ENCODE results near the gene FAM83C.

FAM83C gene

GRCh38 chr20:35281506-35282101, 10.6 kb downstream of the FAM83C start:
- no peak for DNase-seq

GRCh38 chr20:35280523-35280922, 11.7 kb downstream of the FAM83C start:
- no peak for DNase-seq

- no peak for DNase-seq
Observed at GRCh38 chr20:35279533-35280174, 12.6 kb downstream of the FAM83C start.

- no peak for DNase-seq
Observed at GRCh38 chr20:35279040-35279439, 13.2 kb downstream of the FAM83C start.

- DNase-seq, result peak; percentile 93
Observed at GRCh38 chr20:35277531-35278395, 14.5 kb downstream of the FAM83C start, which contains the start of gene MMP24OS. Gene MMP24OS, minus strand, starts transcription at chr20:35278122. Its CDS starts 193 bp downstream, at chr20:35277929.

GRCh38 chr20:35277127-35277526, 15.1 kb downstream of the FAM83C start:
- DNase-seq, result no peak

GRCh38 chr20:35276408-35276807, 15.8 kb downstream of the FAM83C start:
- peak; percentile 20 for DNase-seq

GRCh38 chr20:35275741-35276251, 16.4 kb downstream of the FAM83C start:
- no peak for DNase-seq

- no peak for DNase-seq
Observed at GRCh38 chr20:35274172-35275092, 17.8 kb downstream of the FAM83C start.

GRCh38 chr20:35273449-35274171, 18.6 kb downstream of the FAM83C start:
- DNase-seq, result no peak

GRCh38 chr20:35271904-35272303, 20.3 kb downstream of the FAM83C start:
- DNase-seq, result no peak

GRCh38 chr20:35271073-35271882, 20.9 kb downstream of the FAM83C start:
- DNase-seq, result no peak

GRCh38 chr20:35270021-35270902, 22.0 kb downstream of the FAM83C start:
- no peak for DNase-seq

GRCh38 chr20:35269055-35269781, 23.0 kb downstream of the FAM83C start:
- DNase-seq, result peak; percentile 68

GRCh38 chr20:35267092-35267491, 25.1 kb downstream of the FAM83C start:
- DNase-seq, result no peak

GRCh38 chr20:35264755-35265154, 27.5 kb downstream of the FAM83C start:
- no peak for DNase-seq

- DNase-seq, result no peak
Observed at GRCh38 chr20:35263532-35264341, 28.5 kb downstream of the FAM83C start.

All from activated CD4-positive, alpha-beta T cell treated with anti-CD3 and anti-CD28 coated beads for 48 hours (primary cell).